Smooth muscle cell (in vitro differentiated cells): ENCODE measurements around the gene VPS8. TPM values are rescaled to one million over a fixed set of nuclear protein-coding genes. Genes with fewer than 3 reads are reported as not detected.
"Not testable (repeated sequence)": the region's sequence is repeated elsewhere in the genome, so short reads cannot be mapped to it uniquely, and the experiment has no call there.

Source experiments
- DNase-seq: peaks from one replicate; lab custom pipeline; 2025; ENCODE audit not compliant: unreplicated experiment; lab: John Stamatoyannopoulos, UW
- H2AFZ ChIP-seq: fragments of 200-600 bp; sonication (generic); 2 replicates; pipeline ENCODE4 v1.6.0; 2016; ENCODE audit warnings: antibody characterized with exemption, low read depth, mild to moderate bottlenecking
- H3F3A ChIP-seq: fragments of 200-600 bp; sonication (generic); 2 replicates; pipeline ENCODE4 v1.6.0; 2017; ENCODE audit warnings: antibody characterized with exemption, low read depth
- H3K27ac ChIP-seq: fragments of 200-600 bp; sonication (generic); 2 replicates; pipeline ENCODE4 v1.5.1; 2016; ENCODE audit warnings: low read depth, mild to moderate bottlenecking
- H3K27me3 ChIP-seq: fragments of 200-600 bp; sonication (generic); 2 replicates; pipeline ENCODE4 v1.6.1; 2016; ENCODE audit warnings: low read depth, mild to moderate bottlenecking
- H3K36me3 ChIP-seq: fragments of 200-600 bp; sonication (generic); 2 replicates; pipeline ENCODE4 v1.5.1; 2016; ENCODE audit warnings: low read depth
- H3K4me1 ChIP-seq: fragments of 200-600 bp; sonication (generic); 2 replicates; pipeline ENCODE4 v1.5.1; 2016; ENCODE audit warnings: low read depth
- H3K4me2 ChIP-seq: fragments of 200-600 bp; sonication (generic); 2 replicates; pipeline ENCODE4 v1.6.0; 2016; ENCODE audit warnings: mild to moderate bottlenecking
- H3K4me3 ChIP-seq: fragments of 200-600 bp; sonication (generic); 2 replicates; pipeline ENCODE4 v1.5.1; 2016; ENCODE audit warnings: mild to moderate bottlenecking
- H3K79me2 ChIP-seq: fragments of 200-600 bp; sonication (generic); 2 replicates; pipeline ENCODE4 v1.6.0; 2016; ENCODE audit warnings: low read depth, mild to moderate bottlenecking
- H3K9ac ChIP-seq: fragments of 200-600 bp; sonication (generic); 2 replicates; pipeline ENCODE4 v1.6.0; 2016; ENCODE audit warnings: low read depth
- H3K9me3 ChIP-seq: fragments of 200-600 bp; sonication (generic); replicated peaks from 2 replicates; pipeline ENCODE4 v1.5.1; 2016; ENCODE audit warnings: low read depth
- H4K20me1 ChIP-seq: fragments of 200-600 bp; sonication (generic); 2 replicates; pipeline ENCODE4 v1.6.0; 2016; ENCODE audit warnings: low read depth
- CTCF ChIP-seq: fragments of 200-600 bp; sonication (generic); IDR thresholded peaks from 2 replicates; pipeline ENCODE4 v1.5.1; 2017; ENCODE audit warnings: borderline replicate concordance, mild to moderate bottlenecking, antibody characterized with exemption; ENCODE audit not compliant: insufficient read depth, poor library complexity, severe bottlenecking
- WGBS: methylation state at CpG from one replicate; pipeline ENCODE4 v1.1.7; 2016; ENCODE audit warnings: low lambda C conversion rate; 5-methylcytosine and 5-hydroxymethylcytosine counted together
- polyA plus RNA-seq: library from polyadenylated mRNA; unstranded; fragments of >200 nt; fragmentation: Nextera tagmentation; extraction: Ambion mirVana; gene quantifications from 2 replicates; pipeline ENCODE4 v1.2.1, GENCODE V29; 2016
- total RNA-seq: library from RNA; depleted of rRNA; stranded (reverse); fragments of >200 nt; gene quantifications from 2 replicates; pipeline ENCODE4 v1.2.3, GENCODE V29; 2014

The VPS8 gene
- total and polyA plus RNA-seq, 2 experiments from 2014 or later, result 16.1 to 53.9 TPM

GRCh38 chr3:184985586-184985985 is 173.6 kb downstream of the VPS8 start:
- no peak overlapping the region for H3K4me2 ChIP-seq
- H3K36me3 ChIP-seq, result peaks cover 4% of the 10 kb centered on the region
- H3F3A ChIP-seq, result no peaks in the 10 kb centered on the region
- H3K9ac ChIP-seq, result no peak overlapping the region
- no peak overlapping the region for H3K4me3 ChIP-seq
- no peaks in the 10 kb centered on the region for H3K79me2 ChIP-seq
- no peak overlapping the region for H2AFZ ChIP-seq
- TF ChIP-seq CTCF, result no peak
- no peaks in the 10 kb centered on the region for H4K20me1 ChIP-seq
- WGBS, result 96% methylated on average over 5 of the region's 5 CpGs
- H3K4me1 ChIP-seq, result no peaks in the 10 kb centered on the region
- DNase-seq, result no peak
- no peaks in the 10 kb centered on the region for H3K9me3 ChIP-seq
- no peaks in the 10 kb centered on the region for H3K27me3 ChIP-seq
- H3K27ac ChIP-seq, result no peak overlapping the region

GRCh38 chr3:184986366-184986889 is 174.5 kb downstream of the VPS8 start:
- Histone ChIP-seq H4K20me1 (no peaks in the 10 kb centered on the region), H3K27ac (no peak overlapping the region), H2AFZ (no peak overlapping the region), H3K79me2 (no peaks in the 10 kb centered on the region), H3K4me3 (no peak overlapping the region), H3K4me2 (no peak overlapping the region), H3K9ac (no peak overlapping the region), H3K9me3 (no peaks in the 10 kb centered on the region), H3K4me1 (no peaks in the 10 kb centered on the region), H3F3A (no peaks in the 10 kb centered on the region), H3K36me3 (peaks cover 4% of the 10 kb centered on the region), H3K27me3 (no peaks in the 10 kb centered on the region)
- WGBS, result 98% methylated on average over 3 of the region's 3 CpGs
- DNase-seq, result no peak
- no peak for TF ChIP-seq CTCF

GRCh38 chr3:184993394-184993793 is 181.4 kb downstream of the VPS8 start:
- Histone ChIP-seq H3K4me3 (no peak overlapping the region), H3F3A (no peaks in the 10 kb centered on the region), H3K27me3 (no peaks in the 10 kb centered on the region), H3K36me3 (peaks cover 15% of the 10 kb centered on the region), H3K9me3 (no peaks in the 10 kb centered on the region), H3K27ac (no peak overlapping the region), H4K20me1 (no peaks in the 10 kb centered on the region), H3K4me2 (no peak overlapping the region), H3K4me1 (no peaks in the 10 kb centered on the region), H3K79me2 (no peaks in the 10 kb centered on the region), H2AFZ (no peak overlapping the region), H3K9ac (no peak overlapping the region)
- DNase-seq, result no peak
- TF ChIP-seq CTCF, result no peak
- 97% methylated on average over 1 of the region's 1 CpG for WGBS

GRCh38 chr3:185003876-185004275 is 191.9 kb downstream of the VPS8 start:
- WGBS, result 97% methylated on average over 22 of the region's 28 CpGs
- not testable (repeated sequence) for H3K4me2 ChIP-seq, H3K79me2 ChIP-seq, H3K27ac ChIP-seq, H3K4me1 ChIP-seq, H3K27me3 ChIP-seq, H3K9ac ChIP-seq, H3F3A ChIP-seq, H2AFZ ChIP-seq, H4K20me1 ChIP-seq, DNase-seq, H3K9me3 ChIP-seq, H3K4me3 ChIP-seq
- peaks cover 20% of the 10 kb centered on the region for H3K36me3 ChIP-seq
